Muscle of leg (tissue), 11 donors: ENCODE measurements around the gene ATP6V1G3. TPM values are rescaled to one million over a fixed set of nuclear protein-coding genes. Genes with fewer than 3 reads are reported as not detected.

Experiments
- DNase-seq: peaks from one replicate; pipeline ENCODE4 v3.0.0; 2013
- H3K27ac ChIP-seq: one replicate; pipeline ENCODE4 v1.5.1; 2013; ENCODE audit warnings: mild to moderate bottlenecking, low read length, control low read depth
- H3K27me3 ChIP-seq: one replicate; pipeline ENCODE4 v1.6.1; 2013; ENCODE audit warnings: low read length; ENCODE audit not compliant: control insufficient read depth, insufficient read depth
- H3K36me3 ChIP-seq: one replicate; pipeline ENCODE4 v1.6.1; 2013; ENCODE audit warnings: low read length; ENCODE audit not compliant: control insufficient read depth, insufficient read depth
- H3K4me1 ChIP-seq: one replicate; pipeline ENCODE4 v1.6.1; 2013; ENCODE audit warnings: low read length; ENCODE audit not compliant: control insufficient read depth, insufficient read depth
- H3K4me3 ChIP-seq: one replicate; pipeline ENCODE4 v1.5.1; 2013; ENCODE audit warnings: low read length, control low read depth
- H3K9me3 ChIP-seq: replicated peaks from 2 replicates; pipeline ENCODE4 v1.6.1; 2013; ENCODE audit warnings: low read depth, low read length; ENCODE audit not compliant: control insufficient read depth
- WGBS: methylation state at CpG from one replicate; pipeline ENCODE4 v1.1.5; 2013; ENCODE audit warnings: missing lambda C conversion rate; ENCODE audit not compliant: insufficient coverage; 5-methylcytosine and 5-hydroxymethylcytosine counted together
- polyA plus RNA-seq, 8 donors: library from polyadenylated mRNA; unstranded; fragments of 120-200 nt; gene quantifications; one replicate each; pipeline versions ENCODE4 v1.2.1 to v1.2.3, GENCODE V29; 2013; ENCODE audit warnings: inconsistent platforms in 1 of 8, low replicate concordance in 1 of 8; ENCODE audit not compliant: insufficient read length in 8 of 8, insufficient read depth in 1 of 8
- total RNA-seq: library from RNA; stranded (reverse); fragments of 120-200 nt; gene quantifications from one replicate; pipeline ENCODE4 v1.2.4, GENCODE V29; 2013

The ATP6V1G3 gene
- total and polyA plus RNA-seq, 9 donors = not detected

DNA sequence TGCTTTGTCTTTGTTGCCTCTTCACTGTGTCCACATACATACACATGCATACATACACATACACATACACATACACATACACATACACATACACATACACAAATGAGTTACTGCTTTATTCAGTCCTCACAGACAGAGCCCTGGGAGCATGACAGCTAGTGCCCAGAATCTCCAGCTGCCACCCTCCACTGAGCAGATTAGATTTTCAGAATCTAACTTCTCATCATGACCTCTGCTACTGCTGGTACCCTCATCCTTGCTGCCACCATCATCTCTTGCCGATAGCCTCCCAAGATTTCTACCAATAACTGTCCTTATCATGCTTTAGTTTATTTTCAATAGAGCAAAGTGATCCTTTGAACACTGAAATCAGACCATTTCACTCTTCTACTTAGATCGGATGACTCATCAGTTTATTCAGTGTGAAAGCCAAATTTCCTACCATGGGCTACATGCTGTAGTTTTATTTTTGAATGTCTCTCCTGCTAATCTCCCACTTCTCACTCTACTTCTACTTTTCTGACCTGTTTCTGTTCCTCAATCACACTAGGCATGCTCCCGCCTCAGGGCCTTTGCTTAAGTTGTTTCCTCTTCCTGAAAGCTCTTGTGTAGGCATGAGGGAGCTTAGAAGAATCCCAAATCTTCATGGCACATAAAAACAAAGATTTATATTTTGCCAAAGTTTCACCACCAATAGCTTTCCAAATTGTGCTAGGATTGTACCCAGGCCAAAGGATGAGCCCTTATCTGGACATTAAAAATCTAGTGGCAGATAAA lies 43.0 kb downstream of the ATP6V1G3 start:
- peak; percentile 49 for DNase-seq
- no peak overlapping the region for H3K27ac ChIP-seq

DNA sequence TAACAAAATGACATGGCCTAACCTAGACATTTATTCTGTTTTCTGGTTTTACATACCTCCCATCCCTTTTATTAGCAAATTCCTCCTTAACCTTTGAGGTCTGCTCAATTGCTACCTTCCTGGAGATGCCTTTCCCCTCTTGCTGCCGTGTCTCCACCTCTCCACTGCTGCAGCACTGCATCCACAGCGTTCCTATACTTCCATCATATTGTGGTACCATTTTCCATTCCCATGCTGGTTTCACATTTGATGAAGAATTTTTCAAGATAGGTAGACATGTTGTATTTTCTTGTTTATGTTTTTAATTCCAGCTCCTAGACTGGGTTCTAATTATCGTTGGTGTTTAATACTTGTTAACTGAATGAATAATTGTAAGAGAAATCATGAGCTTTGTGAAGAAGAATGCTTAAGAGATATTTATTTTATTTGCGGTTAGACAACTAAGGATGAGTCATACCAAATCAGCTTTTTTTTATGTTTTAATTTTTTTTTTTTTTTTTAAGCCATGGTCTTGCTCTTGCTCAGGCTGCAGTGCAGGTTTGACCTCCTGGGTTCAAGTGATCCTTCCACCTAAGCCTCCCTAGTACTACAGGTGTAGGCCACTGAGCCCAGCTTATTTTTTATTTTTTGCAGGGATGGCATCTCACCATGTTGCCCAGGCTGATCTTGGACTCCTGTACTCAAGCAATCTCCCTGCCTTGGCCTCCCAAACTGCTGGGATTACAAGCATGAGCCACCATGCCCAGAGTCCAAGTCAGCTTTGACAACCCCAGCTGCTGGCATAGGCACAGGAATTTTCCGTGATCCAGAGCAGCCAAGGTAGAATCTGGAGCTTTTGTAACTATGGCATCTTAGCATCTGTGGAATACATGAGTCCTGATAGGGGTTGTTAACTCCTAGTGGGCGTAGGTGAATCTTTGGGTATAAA lies 44.0 kb downstream of the ATP6V1G3 start:
- Histone ChIP-seq H3K4me1 (no peaks in the 10 kb centered on the region), H3K27ac (no peak overlapping the region), H3K36me3 (no peaks in the 10 kb centered on the region), H3K4me3 (no peak overlapping the region), H3K9me3 (no peaks in the 10 kb centered on the region), H3K27me3 (no peaks in the 10 kb centered on the region)
- no peak for DNase-seq
- WGBS = 70% methylated on average over 1 of the region's 6 CpGs

More for the DNA sequence above, 43.0 kb downstream of the ATP6V1G3 start:
- no peak overlapping the region for H3K4me3 ChIP-seq
- no peaks in the 10 kb centered on the region for H3K9me3 ChIP-seq
- WGBS = 100% methylated on average over 1 of the region's 3 CpGs
- H3K4me1 ChIP-seq = no peaks in the 10 kb centered on the region
- no peaks in the 10 kb centered on the region for H3K36me3 ChIP-seq
- no peaks in the 10 kb centered on the region for H3K27me3 ChIP-seq

DNA sequence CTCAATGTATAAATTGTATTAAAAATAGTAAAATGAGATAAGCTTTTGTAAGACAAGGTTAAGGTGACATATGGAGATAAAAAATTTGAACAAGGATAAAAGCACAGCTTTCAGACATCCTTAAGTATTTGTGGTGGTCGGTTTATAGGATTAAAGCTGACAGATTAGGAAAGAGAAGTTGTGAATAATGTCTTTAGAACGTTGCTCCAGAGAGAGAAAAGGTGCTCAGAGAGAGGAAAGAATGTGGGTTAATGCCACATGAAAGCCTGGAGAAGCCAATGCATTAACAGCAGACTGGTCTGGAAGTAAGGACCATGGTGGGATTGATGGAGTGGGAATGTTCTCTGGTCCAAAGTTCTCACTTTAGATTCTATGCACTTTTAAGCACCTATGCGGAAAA lies 44.8 kb downstream of the ATP6V1G3 start:
- WGBS = 33% methylated on average over 2 of the region's 3 CpGs
- no peak overlapping the region for H3K27ac ChIP-seq
- no peak for DNase-seq
- H3K27me3 ChIP-seq = no peaks in the 10 kb centered on the region
- H3K36me3 ChIP-seq = no peaks in the 10 kb centered on the region
- H3K4me3 ChIP-seq = no peak overlapping the region
- no peaks in the 10 kb centered on the region for H3K9me3 ChIP-seq
- no peaks in the 10 kb centered on the region for H3K4me1 ChIP-seq

DNA sequence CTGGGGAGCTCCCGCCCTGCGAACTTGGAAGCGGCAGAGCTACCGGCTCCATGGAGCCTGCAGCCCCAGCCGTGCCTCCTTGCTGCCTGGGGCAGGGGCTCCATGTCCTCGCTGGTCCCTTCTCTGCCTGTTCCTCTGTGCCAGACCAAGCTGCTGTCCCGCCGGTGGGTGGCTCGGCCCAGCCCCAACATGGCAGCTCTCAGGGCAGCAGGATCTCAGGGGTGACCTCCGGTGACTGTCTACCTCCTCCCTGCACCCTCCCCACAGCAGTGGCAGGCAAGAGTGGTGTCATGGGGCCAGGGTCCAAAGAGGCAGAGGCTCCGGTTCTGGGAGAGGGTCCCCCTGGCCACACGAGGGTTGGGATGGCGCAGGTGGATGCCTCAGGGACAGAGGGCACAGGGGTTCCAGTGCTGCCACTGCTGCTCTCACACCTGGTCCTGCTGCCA lies 45.8 kb downstream of the ATP6V1G3 start:
- no peak for DNase-seq
- no peaks in the 10 kb centered on the region for H3K27me3 ChIP-seq
- no peaks in the 10 kb centered on the region for H3K9me3 ChIP-seq
- WGBS = 97% methylated on average over 13 of the region's 13 CpGs
- no peaks in the 10 kb centered on the region for H3K36me3 ChIP-seq
- H3K4me3 ChIP-seq = no peak overlapping the region
- no peak overlapping the region for H3K27ac ChIP-seq
- H3K4me1 ChIP-seq = no peaks in the 10 kb centered on the region

DNA sequence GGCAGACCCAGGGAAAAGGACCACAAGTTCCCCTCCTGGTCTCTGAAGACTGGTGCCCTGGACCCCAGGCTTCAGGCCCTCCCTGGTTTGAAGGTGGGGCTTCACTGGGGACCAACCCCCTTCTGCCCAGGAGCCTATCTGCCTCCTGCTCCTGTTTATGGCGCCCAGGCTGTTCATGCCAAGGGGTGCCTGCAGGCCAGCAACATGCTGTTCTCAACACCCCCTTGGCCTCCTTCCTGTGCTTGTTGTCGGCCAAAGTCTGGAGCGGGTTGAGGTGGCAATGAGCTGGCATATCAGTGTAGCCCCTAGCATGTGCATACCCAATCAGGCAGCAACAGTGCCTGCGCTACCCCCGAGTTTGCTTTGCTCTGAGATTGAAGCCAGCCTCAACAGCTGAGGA lies 46.3 kb downstream of the ATP6V1G3 start:
- no peak for DNase-seq
- Histone ChIP-seq H3K27me3 (no peaks in the 10 kb centered on the region), H3K4me3 (no peak overlapping the region), H3K27ac (no peak overlapping the region), H3K36me3 (no peaks in the 10 kb centered on the region), H3K9me3 (no peaks in the 10 kb centered on the region), H3K4me1 (no peaks in the 10 kb centered on the region)
- WGBS = 89% methylated on average over 5 of the region's 5 CpGs

DNA sequence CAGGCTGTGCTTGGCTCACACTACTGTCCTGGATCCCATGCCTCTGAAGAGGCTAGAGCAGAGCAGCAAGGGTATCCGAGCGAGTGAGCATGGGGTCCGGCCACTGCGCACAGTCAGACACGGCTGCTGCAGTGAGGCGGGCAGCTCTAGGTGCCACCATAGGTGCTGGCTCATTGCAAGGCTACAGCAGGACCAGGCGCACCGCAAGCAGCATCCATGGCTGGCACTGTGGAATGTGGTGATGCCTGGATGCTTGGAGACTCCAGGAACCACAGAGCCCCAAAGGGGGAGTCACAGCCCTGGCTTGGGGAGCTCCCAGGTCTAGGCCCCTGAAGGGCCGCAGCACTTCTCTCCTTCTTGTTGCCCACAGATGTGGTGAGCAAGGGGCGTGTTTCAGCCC lies 47.2 kb downstream of the ATP6V1G3 start:
- Histone ChIP-seq H3K27me3 (no peaks in the 10 kb centered on the region), H3K36me3 (no peaks in the 10 kb centered on the region), H3K4me3 (no peak overlapping the region), H3K27ac (no peak overlapping the region), H3K9me3 (no peaks in the 10 kb centered on the region), H3K4me1 (no peaks in the 10 kb centered on the region)
- DNase-seq = no peak
- 84% methylated on average over 9 of the region's 10 CpGs for WGBS

DNA sequence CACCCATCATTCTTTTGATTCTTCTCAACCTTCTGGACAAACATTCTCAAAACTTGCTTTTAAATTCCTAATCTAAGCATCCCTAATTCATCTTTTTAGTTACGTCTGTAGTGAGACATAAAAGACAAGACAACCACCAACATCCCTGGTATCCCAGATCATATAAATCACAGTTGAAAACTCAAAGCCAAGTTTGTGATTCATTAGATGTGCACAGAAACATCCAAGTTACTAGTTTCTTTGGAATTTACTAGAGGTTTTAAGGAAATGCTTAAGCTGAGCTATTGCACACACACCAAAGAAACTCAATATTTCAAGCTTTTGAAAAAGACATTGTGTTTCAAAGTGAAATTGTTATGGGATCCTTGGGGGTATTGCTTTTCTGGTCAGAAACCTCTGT lies 47.6 kb downstream of the ATP6V1G3 start:
- Histone ChIP-seq H3K9me3 (no peaks in the 10 kb centered on the region), H3K4me3 (no peak overlapping the region), H3K27ac (no peak overlapping the region), H3K4me1 (no peaks in the 10 kb centered on the region), H3K27me3 (no peaks in the 10 kb centered on the region), H3K36me3 (no peaks in the 10 kb centered on the region)
- 80% methylated on average over 1 of the region's 1 CpG for WGBS
- no peak for DNase-seq

DNA sequence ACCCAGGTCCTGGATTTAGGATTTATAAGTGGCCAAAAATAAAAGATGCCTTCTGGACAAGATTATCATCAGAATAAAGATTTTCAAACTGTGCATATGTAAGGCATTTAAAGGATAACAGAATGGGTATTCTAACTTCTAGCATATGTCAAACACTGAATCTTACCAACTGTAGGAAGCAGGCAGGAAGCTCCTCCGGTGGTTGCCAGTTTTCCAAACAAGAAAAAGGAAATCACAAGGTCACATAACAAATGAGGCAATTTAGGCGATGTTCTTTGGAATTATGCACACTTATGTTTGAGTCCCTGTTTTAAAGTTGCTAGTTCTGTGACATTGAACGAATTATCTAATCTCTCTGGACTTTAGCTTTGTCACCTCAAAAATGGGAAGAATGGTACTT lies 48.9 kb downstream of the ATP6V1G3 start:
- Histone ChIP-seq H3K27me3 (no peaks in the 10 kb centered on the region), H3K4me3 (no peak overlapping the region), H3K9me3 (no peaks in the 10 kb centered on the region), H3K36me3 (no peaks in the 10 kb centered on the region), H3K27ac (no peak overlapping the region), H3K4me1 (no peaks in the 10 kb centered on the region)
- no CpG with 5 or more reads among the region's 3 CpGs for WGBS
- peak; percentile 4 for DNase-seq

DNA sequence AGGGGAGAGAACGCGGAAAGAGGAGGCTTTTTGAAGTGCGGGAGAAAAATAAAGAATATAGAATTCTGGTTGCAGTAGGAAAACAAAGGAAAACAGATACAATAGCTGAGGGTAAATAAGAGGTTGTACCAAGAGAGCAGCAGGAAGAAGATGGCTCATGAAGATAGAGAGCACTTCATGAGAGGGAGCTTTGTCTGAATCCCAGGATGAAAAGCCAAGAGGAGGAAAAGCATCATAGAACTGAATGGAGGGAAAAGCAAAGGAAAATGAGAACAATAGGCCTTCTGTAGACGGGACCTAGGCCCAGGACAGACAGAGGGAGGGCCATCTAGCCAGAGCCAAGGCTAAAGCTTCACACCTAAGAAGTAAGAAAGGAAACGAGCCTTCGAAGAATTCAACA lies 49.5 kb downstream of the ATP6V1G3 start:
- Histone ChIP-seq H3K9me3 (no peaks in the 10 kb centered on the region), H3K4me1 (no peaks in the 10 kb centered on the region), H3K27ac (no peak overlapping the region), H3K36me3 (no peaks in the 10 kb centered on the region), H3K27me3 (no peaks in the 10 kb centered on the region), H3K4me3 (no peak overlapping the region)
- WGBS = 84% methylated on average over 3 of the region's 6 CpGs
- no peak for DNase-seq

DNA sequence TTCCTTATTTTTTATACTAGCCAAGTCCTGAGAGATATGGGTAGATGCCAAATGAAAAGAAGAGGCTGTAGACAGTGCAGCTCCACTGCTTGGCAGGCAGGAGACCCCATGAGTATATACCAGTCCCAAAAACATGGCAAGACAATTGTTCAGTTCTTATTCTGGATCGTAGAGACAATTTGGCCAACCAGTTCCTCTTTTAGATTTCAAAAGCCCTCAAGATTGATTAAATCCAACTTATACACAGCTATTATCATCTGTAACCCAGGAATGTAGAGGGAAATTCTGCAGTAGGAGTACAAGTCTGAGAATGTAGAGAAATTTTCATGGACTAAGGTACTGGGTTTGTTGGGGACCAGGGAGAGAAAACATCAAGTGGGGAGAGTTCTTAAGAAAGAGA lies 50.3 kb downstream of the ATP6V1G3 start:
- no CpG with 5 or more reads among the region's 1 CpG for WGBS
- H3K27me3 ChIP-seq = no peaks in the 10 kb centered on the region
- H3K36me3 ChIP-seq = no peaks in the 10 kb centered on the region
- H3K4me1 ChIP-seq = no peaks in the 10 kb centered on the region
- no peaks in the 10 kb centered on the region for H3K9me3 ChIP-seq
- no peak overlapping the region for H3K27ac ChIP-seq
- no peak overlapping the region for H3K4me3 ChIP-seq
- no peak for DNase-seq
